HCT116 (cell line): ENCODE measurements around the gene MAP2K2. TPM values are rescaled to one million over a fixed set of nuclear protein-coding genes. Genes with fewer than 3 reads are reported as not detected.

Experiments used
- ATAC-seq: fragments of 200-7000 bp; cut with Tn5 transposase; 2 replicates; pipeline ENCODE4 v1.9.1; 2020; ENCODE audit warnings: mild to moderate bottlenecking, moderate library complexity
- BruUV-seq: library from RNA; stranded (reverse); fragments of 400-500 nt; replicated peaks from 2 replicates; lab custom pipeline; 2021; lab: Mats Ljungman, UMichigan
- CTCF ChIA-PET: fragments of 300-600 bp; sonication (Branson Sonifier 250); formaldehyde crosslinking; loops from one replicate; lab custom pipeline; 2021; ENCODE audit warnings: antibody characterized with exemption; lab: Charles Lee
- POLR2A ChIA-PET: fragments of 300-600, 350-600 bp; sonication (Branson Sonifier 250); formaldehyde crosslinking; loops from one replicate; lab custom pipeline; 2021; ENCODE audit warnings: antibody characterized with exemption; lab: Charles Lee
- RAD21 ChIA-PET, 2 experiments: fragments of 300-600 bp; sonication (Branson Sonifier 250); formaldehyde crosslinking; loops; one replicate each; lab custom pipeline; 2023; ENCODE audit warnings: low total read pairs in 2 of 2; ENCODE audit not compliant: uncharacterized antibody in 2 of 2, unreplicated experiment in 2 of 2, low non-redundant PET in 1 of 2; lab: Charles Lee
- DNase-seq: peaks from one replicate; pipeline ENCODE4 v3.0.0-alpha.2; 2010; ENCODE audit warnings: low read depth, low spot score
- H2AFZ ChIP-seq: fragments of 200-600 bp; shearing (Covaris generic), sonication (generic); 2 replicates; pipeline ENCODE4 v1.6.1; 2017; ENCODE audit warnings: low read depth, mixed run types, mixed read lengths, antibody characterized with exemption, low read length; ENCODE audit not compliant: poor library complexity, severe bottlenecking
- H3K27ac ChIP-seq: 2 replicates; pipeline ENCODE4 v1.5.1; 2012; ENCODE audit warnings: low read depth, low read length
- H3K27me3 ChIP-seq: fragments of 200-600 bp; sonication (generic); 2 replicates; pipeline ENCODE4 v1.6.1; 2016; ENCODE audit warnings: mixed run types, low read length, mixed read lengths; ENCODE audit not compliant: insufficient read depth
- H3K36me3 ChIP-seq, 2 experiments: fragments of 200-500 bp in 1 of 2; fragments of 200-600 bp in 1 of 2; sonication (Bioruptor generic) in 1 of 2; sonication (generic) in 1 of 2; 2 replicates each; pipeline versions ENCODE4 v1.5.1 to v1.6.1; 2014 to 2016; ENCODE audit warnings: low read length in 2 of 2, inconsistent platforms in 1 of 2, mixed read lengths in 1 of 2, mixed run types in 1 of 2; ENCODE audit not compliant: insufficient read depth in 2 of 2, control insufficient read depth in 1 of 2
- H3K4me1 ChIP-seq, 2 experiments: fragments of 200-600 bp in 1 of 2; sonication (generic) in 1 of 2; 2 replicates each; pipeline versions ENCODE4 v1.5.1 to v1.6.1; 2012 to 2017; ENCODE audit warnings: low read length in 2 of 2, inconsistent platforms in 1 of 2, mild to moderate bottlenecking in 1 of 2, mixed read lengths in 1 of 2, mixed run types in 1 of 2, moderate library complexity in 1 of 2; ENCODE audit not compliant: insufficient read depth in 2 of 2, control insufficient read depth in 1 of 2
- H3K4me2 ChIP-seq: fragments of 200-600 bp; sonication (generic); 2 replicates; pipeline ENCODE4 v1.6.1; 2017; ENCODE audit warnings: mixed run types, low read length, mixed read lengths
- H3K4me3 ChIP-seq, 2 experiments: fragments of 200-600 bp in 1 of 2; sonication (generic) in 1 of 2; replicated peaks in 1 of 2; 2 replicates each; pipeline ENCODE4 v1.5.1; 2011 to 2016; ENCODE audit warnings: low read length in 2 of 2, control low read depth in 1 of 2, low read depth in 1 of 2, mild to moderate bottlenecking in 1 of 2, mixed read lengths in 1 of 2, mixed run types in 1 of 2
- H3K79me2 ChIP-seq: fragments of 200-600 bp; sonication (generic); 2 replicates; pipeline ENCODE4 v1.6.1; 2017; ENCODE audit warnings: mild to moderate bottlenecking, mixed run types, low read length, moderate library complexity, mixed read lengths; ENCODE audit not compliant: insufficient read depth
- H3K9ac ChIP-seq: fragments of 200-600 bp; sonication (generic); 2 replicates; pipeline ENCODE4 v1.6.1; 2016; ENCODE audit warnings: low read length, mixed read lengths
- H3K9me2 ChIP-seq: fragments of 200-600 bp; sonication (generic), shearing (Covaris generic); 2 replicates; pipeline ENCODE4 v1.6.1; 2017; ENCODE audit warnings: mixed run types, mild to moderate bottlenecking, moderate library complexity; ENCODE audit not compliant: insufficient read depth
- H3K9me3 ChIP-seq, 2 experiments: fragments of 200-500 bp in 1 of 2; fragments of 200-600 bp in 1 of 2; sonication (Bioruptor generic) in 1 of 2; sonication (generic) in 1 of 2; 2 replicates each; pipeline ENCODE4 v1.6.1; 2014 to 2017; ENCODE audit warnings: low read length in 2 of 2, mixed read lengths in 2 of 2, inconsistent platforms in 1 of 2, low read depth in 1 of 2, mild to moderate bottlenecking in 1 of 2, mixed run types in 1 of 2, moderate library complexity in 1 of 2; ENCODE audit not compliant: control insufficient read depth in 1 of 2, insufficient read depth in 1 of 2
- H4K20me1 ChIP-seq: fragments of 200-600 bp; sonication (generic), shearing (Covaris generic); 2 replicates; pipeline ENCODE4 v1.6.1; 2017; ENCODE audit warnings: mixed run types, mild to moderate bottlenecking, moderate library complexity; ENCODE audit not compliant: insufficient read depth
- CBX3 ChIP-seq: IDR thresholded peaks from 2 replicates; pipeline ENCODE4 v1.6.1; 2012; ENCODE audit warnings: low read depth
- CEBPB ChIP-seq: IDR thresholded peaks from 2 replicates; pipeline ENCODE4 v1.6.1; 2012; ENCODE audit warnings: low read depth
- EGR1 ChIP-seq: IDR thresholded peaks from 2 replicates; pipeline ENCODE4 v1.6.1; 2012; ENCODE audit warnings: low read depth
- EZH2 ChIP-seq: fragments of 200-600 bp; sonication (generic); IDR thresholded peaks from 2 replicates; pipeline ENCODE4 v1.6.1; 2017; ENCODE audit warnings: antibody characterized with exemption, mixed run types
- EZH2phosphoT487 ChIP-seq: fragments of 200-600 bp; IDR thresholded peaks from 2 replicates; pipeline ENCODE4 v1.6.1; 2018; ENCODE audit warnings: antibody characterized with exemption, borderline replicate concordance
- TCF7L2 ChIP-seq: IDR thresholded peaks from 2 replicates; pipeline ENCODE4 v1.7.0; 2011; ENCODE audit warnings: borderline replicate concordance, inconsistent platforms; ENCODE audit not compliant: insufficient read depth, insufficient read length; ENCODE audit errors: extremely low read depth
- ZFX ChIP-seq: fragments of 450-650 bp; IDR thresholded peaks from 2 replicates; pipeline ENCODE4 v1.6.1; 2017
- intact Hi-C: fragments of 100-400 bp; cut with micrococcal nuclease; formaldehyde crosslinking; loops from 2 replicates; pipeline ENCODE4 v1.10.0; 2022
- total RNA-seq: library from RNA; stranded (reverse); gene quantifications from one replicate; pipeline ENCODE4 v1.2.1, GENCODE V29; 2021; ENCODE audit not compliant: unreplicated experiment
- TF ChIP-seq, protein P1 (sequence below): IDR thresholded peaks from 2 replicates; pipeline ENCODE4 v1.6.1; 2012; ENCODE audit warnings: low read depth
- TF ChIP-seq, protein P2 (sequence below): IDR thresholded peaks from 2 replicates; pipeline ENCODE4 v1.6.1; 2011; ENCODE audit warnings: mild to moderate bottlenecking, low read length, moderate library complexity; ENCODE audit not compliant: insufficient replicate concordance; ENCODE audit errors: extremely low read depth

MAP2K2 gene
- total RNA-seq, 1 experiment from 2014 or later: 186 TPM

DNA sequence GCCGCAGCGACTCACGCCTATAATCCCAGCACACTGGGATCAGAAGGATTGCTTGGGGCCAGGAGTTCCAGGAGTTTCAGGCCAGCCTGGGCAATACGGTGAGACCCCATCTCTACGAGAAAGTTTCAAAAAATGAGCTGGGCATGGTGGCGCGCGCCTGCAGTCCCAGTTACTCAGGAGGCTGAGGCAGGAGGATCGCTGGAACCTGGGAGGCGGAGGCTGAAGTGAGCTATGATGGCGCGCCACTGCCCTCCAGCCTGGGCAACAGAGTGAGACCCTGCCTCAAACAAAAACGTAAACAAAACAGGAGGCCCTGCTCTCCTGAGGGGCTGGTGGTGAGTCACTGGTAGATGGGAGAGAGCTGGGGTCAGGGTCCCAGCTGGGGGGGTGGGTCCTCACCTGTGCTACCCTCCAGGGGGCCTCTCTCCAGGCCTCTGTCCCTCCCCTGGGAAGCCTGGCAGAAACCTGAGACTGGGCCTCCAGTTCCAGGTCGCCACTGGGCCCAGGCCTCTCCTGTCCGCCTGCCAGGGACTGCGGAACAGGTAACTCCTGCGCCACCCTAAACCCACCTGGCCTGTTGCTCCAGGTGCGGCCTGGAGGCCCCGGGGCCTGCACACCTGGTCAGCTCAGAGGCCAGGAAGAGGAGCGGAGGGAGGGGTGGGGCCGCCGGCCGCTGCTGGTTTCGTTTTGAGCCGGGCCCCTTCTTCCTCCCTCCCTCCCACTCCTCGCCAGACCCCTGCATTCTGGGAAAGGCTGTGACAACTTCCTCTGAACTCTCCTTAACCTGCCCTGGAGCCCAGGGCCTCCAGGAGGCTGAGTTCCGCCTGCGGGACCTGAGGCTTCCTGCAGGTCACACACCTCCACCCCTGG is 40.0 kb downstream of the MAP2K2 start (continued):
- TF ChIP-seq, protein P1, sequence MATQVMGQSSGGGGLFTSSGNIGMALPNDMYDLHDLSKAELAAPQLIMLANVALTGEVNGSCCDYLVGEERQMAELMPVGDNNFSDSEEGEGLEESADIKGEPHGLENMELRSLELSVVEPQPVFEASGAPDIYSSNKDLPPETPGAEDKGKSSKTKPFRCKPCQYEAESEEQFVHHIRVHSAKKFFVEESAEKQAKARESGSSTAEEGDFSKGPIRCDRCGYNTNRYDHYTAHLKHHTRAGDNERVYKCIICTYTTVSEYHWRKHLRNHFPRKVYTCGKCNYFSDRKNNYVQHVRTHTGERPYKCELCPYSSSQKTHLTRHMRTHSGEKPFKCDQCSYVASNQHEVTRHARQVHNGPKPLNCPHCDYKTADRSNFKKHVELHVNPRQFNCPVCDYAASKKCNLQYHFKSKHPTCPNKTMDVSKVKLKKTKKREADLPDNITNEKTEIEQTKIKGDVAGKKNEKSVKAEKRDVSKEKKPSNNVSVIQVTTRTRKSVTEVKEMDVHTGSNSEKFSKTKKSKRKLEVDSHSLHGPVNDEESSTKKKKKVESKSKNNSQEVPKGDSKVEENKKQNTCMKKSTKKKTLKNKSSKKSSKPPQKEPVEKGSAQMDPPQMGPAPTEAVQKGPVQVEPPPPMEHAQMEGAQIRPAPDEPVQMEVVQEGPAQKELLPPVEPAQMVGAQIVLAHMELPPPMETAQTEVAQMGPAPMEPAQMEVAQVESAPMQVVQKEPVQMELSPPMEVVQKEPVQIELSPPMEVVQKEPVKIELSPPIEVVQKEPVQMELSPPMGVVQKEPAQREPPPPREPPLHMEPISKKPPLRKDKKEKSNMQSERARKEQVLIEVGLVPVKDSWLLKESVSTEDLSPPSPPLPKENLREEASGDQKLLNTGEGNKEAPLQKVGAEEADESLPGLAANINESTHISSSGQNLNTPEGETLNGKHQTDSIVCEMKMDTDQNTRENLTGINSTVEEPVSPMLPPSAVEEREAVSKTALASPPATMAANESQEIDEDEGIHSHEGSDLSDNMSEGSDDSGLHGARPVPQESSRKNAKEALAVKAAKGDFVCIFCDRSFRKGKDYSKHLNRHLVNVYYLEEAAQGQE: no peak
- TF ChIP-seq CBX3 (no peak), EZH2phosphoT487 (no peak), EZH2 (no peak)

DNA sequence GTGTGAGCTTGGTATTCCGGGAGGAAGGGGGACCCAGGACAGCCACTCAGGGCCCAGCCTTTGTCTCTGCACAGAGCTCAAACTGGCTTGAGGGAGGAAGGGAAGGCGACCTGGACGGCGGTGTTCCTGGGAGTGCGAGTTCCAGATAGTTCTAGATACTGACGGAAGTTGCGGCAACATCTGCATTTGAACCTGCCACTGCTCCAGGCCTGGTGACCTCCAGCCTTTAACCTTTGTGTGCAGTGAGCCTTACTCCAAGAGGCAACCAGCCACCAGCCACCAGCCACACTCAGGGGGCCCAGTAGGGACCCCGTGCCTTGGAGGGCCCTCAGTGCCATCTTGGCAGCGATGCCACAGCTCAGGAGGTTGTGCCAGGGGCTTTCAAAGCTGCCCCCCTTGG is 41.8 kb downstream of the MAP2K2 start:
- CTCF ChIA-PET: no interaction called here
- no peak overlapping the region for H3K4me2 ChIP-seq
- no peak; the same call in 1 of the 2 replicates for ATAC-seq
- H4K20me1 ChIP-seq: no peaks in the 10 kb centered on the region
- H3K4me3 ChIP-seq: no peak overlapping the region
- RAD21 ChIA-PET: no interaction called here
- no peaks in the 10 kb centered on the region for H3K27me3 ChIP-seq
- no peaks in the 10 kb centered on the region for H3K9me2 ChIP-seq
- no TSS peak for BruUV-seq
- no peak overlapping the region; the same call in 1 of the 2 replicates for H3K27ac ChIP-seq
- TF ChIP-seq EGR1 (no peak), CEBPB (no peak), ZFX (no peak), EZH2 (no peak), TCF7L2 (no peak)
- TF ChIP-seq, protein P2, sequence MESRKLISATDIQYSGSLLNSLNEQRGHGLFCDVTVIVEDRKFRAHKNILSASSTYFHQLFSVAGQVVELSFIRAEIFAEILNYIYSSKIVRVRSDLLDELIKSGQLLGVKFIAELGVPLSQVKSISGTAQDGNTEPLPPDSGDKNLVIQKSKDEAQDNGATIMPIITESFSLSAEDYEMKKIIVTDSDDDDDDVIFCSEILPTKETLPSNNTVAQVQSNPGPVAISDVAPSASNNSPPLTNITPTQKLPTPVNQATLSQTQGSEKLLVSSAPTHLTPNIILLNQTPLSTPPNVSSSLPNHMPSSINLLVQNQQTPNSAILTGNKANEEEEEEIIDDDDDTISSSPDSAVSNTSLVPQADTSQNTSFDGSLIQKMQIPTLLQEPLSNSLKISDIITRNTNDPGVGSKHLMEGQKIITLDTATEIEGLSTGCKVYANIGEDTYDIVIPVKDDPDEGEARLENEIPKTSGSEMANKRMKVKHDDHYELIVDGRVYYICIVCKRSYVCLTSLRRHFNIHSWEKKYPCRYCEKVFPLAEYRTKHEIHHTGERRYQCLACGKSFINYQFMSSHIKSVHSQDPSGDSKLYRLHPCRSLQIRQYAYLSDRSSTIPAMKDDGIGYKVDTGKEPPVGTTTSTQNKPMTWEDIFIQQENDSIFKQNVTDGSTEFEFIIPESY: no peak
- no peaks in the 10 kb centered on the region for H3K9me3 ChIP-seq
- POLR2A ChIA-PET: no interaction called here
- no peak overlapping the region for H3K9ac ChIP-seq
- H3K79me2 ChIP-seq: no peaks in the 10 kb centered on the region
- intact Hi-C loops: no loop called here
- DNase-seq: no peak
- H3K4me1 ChIP-seq: peaks cover 12 to 41% of the 10 kb centered on the region in 2 experiments
- no peak overlapping the region for H2AFZ ChIP-seq
- H3K36me3 ChIP-seq: no peaks in the 10 kb centered on the region
